Mucosa of stomach (tissue), 1 donor: ENCODE results near the gene ITGB1.

Source experiments
- H3K27me3 ChIP-seq: one replicate; pipeline ENCODE4 v1.7.0; 2013; ENCODE audit warnings: mild to moderate bottlenecking, low read length; ENCODE audit not compliant: control insufficient read depth, insufficient read depth
- H3K36me3 ChIP-seq: one replicate; pipeline ENCODE4 v1.7.0; 2013; ENCODE audit warnings: low read length; ENCODE audit not compliant: control insufficient read depth, insufficient read depth
- H3K4me1 ChIP-seq: one replicate; pipeline ENCODE4 v1.7.0; 2013; ENCODE audit warnings: mild to moderate bottlenecking, low read length; ENCODE audit not compliant: control insufficient read depth, insufficient read depth
- H3K4me3 ChIP-seq: one replicate; pipeline ENCODE4 v1.7.0; 2013; ENCODE audit warnings: low read length
- H3K9ac ChIP-seq: one replicate; pipeline ENCODE4 v1.7.0; 2013; ENCODE audit warnings: mild to moderate bottlenecking, low read length, moderate library complexity
- H3K9me3 ChIP-seq: one replicate; pipeline ENCODE4 v1.7.0; 2013; ENCODE audit warnings: mild to moderate bottlenecking, low read length, moderate library complexity; ENCODE audit not compliant: control insufficient read depth
- donor health status: Pancreatic carcinoma.

The ITGB1 gene

DNA sequence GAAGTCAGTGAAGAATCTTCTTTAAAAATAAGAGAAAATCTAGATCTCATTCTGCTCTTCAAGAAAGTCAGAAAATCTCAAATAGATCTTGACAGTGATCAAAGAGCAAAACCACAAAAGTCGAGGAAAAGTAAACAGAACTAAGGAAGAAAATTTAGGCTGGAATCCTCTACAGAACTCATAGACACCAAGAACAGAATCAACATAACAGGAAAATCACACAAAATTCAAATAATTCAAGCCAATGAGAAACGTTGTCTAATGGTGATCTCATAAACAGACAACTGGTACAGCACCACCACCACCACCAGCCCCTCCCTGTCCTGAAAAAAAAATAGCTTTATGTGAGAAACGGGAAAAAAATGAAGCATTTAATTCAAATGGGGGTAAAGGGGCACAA is 6.9 kb downstream of the ITGB1 start:
- H3K9me3 ChIP-seq = no peaks in the 10 kb centered on the region
- no peaks in the 10 kb centered on the region for H3K27me3 ChIP-seq
- no peak overlapping the region for H3K4me3 ChIP-seq
- H3K9ac ChIP-seq = no peak overlapping the region
- peaks cover 29% of the 10 kb centered on the region for H3K4me1 ChIP-seq
- no peaks in the 10 kb centered on the region for H3K36me3 ChIP-seq

GRCh38 chr10:32950591-32951108 is 7.4 kb downstream of the ITGB1 start:
- peaks cover 26% of the 10 kb centered on the region for H3K4me1 ChIP-seq

GRCh38 chr10:32949221-32949678 is 8.8 kb downstream of the ITGB1 start:
- H3K9ac ChIP-seq = no peak overlapping the region
- no peak overlapping the region for H3K4me3 ChIP-seq
- no peaks in the 10 kb centered on the region for H3K27me3 ChIP-seq
- H3K4me1 ChIP-seq = peaks cover 19% of the 10 kb centered on the region
- no peaks in the 10 kb centered on the region for H3K9me3 ChIP-seq
- no peaks in the 10 kb centered on the region for H3K36me3 ChIP-seq

More at GRCh38 chr10:32950591-32951108, 7.4 kb downstream of the ITGB1 start:
- H3K27me3 ChIP-seq = no peaks in the 10 kb centered on the region
- H3K36me3 ChIP-seq = no peaks in the 10 kb centered on the region
- no peaks in the 10 kb centered on the region for H3K9me3 ChIP-seq
- no peak overlapping the region for H3K9ac ChIP-seq
- no peak overlapping the region for H3K4me3 ChIP-seq

DNA sequence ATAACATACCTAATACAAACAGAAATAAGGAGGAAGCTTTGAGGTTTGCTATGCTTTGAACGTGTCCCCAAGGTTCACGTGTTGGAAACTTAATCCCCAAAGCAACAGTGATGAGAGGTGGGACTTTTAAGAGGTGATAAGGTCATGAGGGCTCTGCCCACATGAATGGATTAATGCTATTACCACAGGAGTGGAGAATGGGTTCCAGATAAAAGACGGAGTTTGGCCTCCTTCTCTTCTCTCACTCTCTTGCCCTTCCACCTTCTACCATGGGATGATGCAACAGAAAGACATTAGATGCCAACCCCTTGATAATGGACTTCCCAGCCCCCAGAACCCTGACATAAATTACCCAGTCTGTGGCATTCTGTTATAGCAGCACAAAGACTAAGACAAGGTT is 9.6 kb downstream of the ITGB1 start:
- Histone ChIP-seq H3K9me3 (no peaks in the 10 kb centered on the region), H3K36me3 (no peaks in the 10 kb centered on the region), H3K4me3 (no peak overlapping the region), H3K4me1 (peaks cover 20% of the 10 kb centered on the region), H3K27me3 (no peaks in the 10 kb centered on the region), H3K9ac (no peak overlapping the region)

- no peaks in the 10 kb centered on the region for H3K27me3 ChIP-seq
- no peaks in the 10 kb centered on the region for H3K36me3 ChIP-seq
- H3K4me1 ChIP-seq = peaks cover 20% of the 10 kb centered on the region
- H3K4me3 ChIP-seq = no peak overlapping the region
- H3K9ac ChIP-seq = no peak overlapping the region
- H3K9me3 ChIP-seq = no peaks in the 10 kb centered on the region
These were observed 10.4 kb downstream of the ITGB1 start for GRCh38 chr10:32947586-32947985.

DNA sequence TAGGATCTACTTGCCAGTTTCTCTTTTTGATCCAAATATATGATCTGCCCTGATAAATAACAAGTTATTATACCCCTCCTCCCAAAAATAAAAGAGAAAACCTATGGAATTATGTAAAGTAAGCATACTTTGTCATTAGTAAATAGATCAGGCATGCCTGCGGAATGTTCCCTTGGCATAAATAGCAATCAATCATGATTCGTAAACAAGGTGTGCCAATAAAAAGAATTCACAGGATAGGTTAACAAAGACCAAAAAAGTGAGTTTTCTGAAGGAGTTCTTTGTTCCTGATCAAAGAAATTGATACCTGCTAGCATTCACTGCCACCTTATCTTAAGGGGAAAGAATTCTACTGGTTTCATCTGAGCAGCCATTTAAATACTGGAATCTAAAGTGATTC is 11.9 kb downstream of the ITGB1 start:
- H3K9ac ChIP-seq = no peak overlapping the region

GRCh38 chr10:32943854-32944661 is 14.0 kb downstream of the ITGB1 start:
- Histone ChIP-seq H3K4me1 (peaks cover 35% of the 10 kb centered on the region), H3K9me3 (no peaks in the 10 kb centered on the region), H3K27me3 (no peaks in the 10 kb centered on the region), H3K9ac (no peak overlapping the region), H3K4me3 (no peak overlapping the region), H3K36me3 (no peaks in the 10 kb centered on the region)

More for the DNA sequence above, 11.9 kb downstream of the ITGB1 start:
- Histone ChIP-seq H3K36me3 (no peaks in the 10 kb centered on the region), H3K9me3 (no peaks in the 10 kb centered on the region), H3K27me3 (no peaks in the 10 kb centered on the region), H3K4me3 (no peak overlapping the region), H3K4me1 (peaks cover 25% of the 10 kb centered on the region)

- Histone ChIP-seq H3K4me1 (peaks cover 42% of the 10 kb centered on the region), H3K4me3 (no peak overlapping the region), H3K36me3 (no peaks in the 10 kb centered on the region), H3K9ac (no peak overlapping the region), H3K27me3 (no peaks in the 10 kb centered on the region), H3K9me3 (no peaks in the 10 kb centered on the region)
These were observed 14.6 kb downstream of the ITGB1 start for GRCh38 chr10:32943395-32943794.

- no peaks in the 10 kb centered on the region for H3K27me3 ChIP-seq
- H3K36me3 ChIP-seq = no peaks in the 10 kb centered on the region
- H3K9me3 ChIP-seq = no peaks in the 10 kb centered on the region
- no peak overlapping the region for H3K9ac ChIP-seq
- no peak overlapping the region for H3K4me3 ChIP-seq
- H3K4me1 ChIP-seq = peaks cover 42% of the 10 kb centered on the region
These were observed 15.9 kb downstream of the ITGB1 start for GRCh38 chr10:32942081-32942480.

- no peak overlapping the region for H3K4me3 ChIP-seq
- H3K9ac ChIP-seq = no peak overlapping the region
- H3K27me3 ChIP-seq = no peaks in the 10 kb centered on the region
- H3K9me3 ChIP-seq = no peaks in the 10 kb centered on the region
- H3K4me1 ChIP-seq = peaks cover 41% of the 10 kb centered on the region
- no peaks in the 10 kb centered on the region for H3K36me3 ChIP-seq
These were observed 16.7 kb downstream of the ITGB1 start for GRCh38 chr10:32941357-32941756.

GRCh38 chr10:32940321-32941301 is 17.4 kb downstream of the ITGB1 start:
- no peak overlapping the region for H3K9ac ChIP-seq
- H3K9me3 ChIP-seq = no peaks in the 10 kb centered on the region
- no peaks in the 10 kb centered on the region for H3K27me3 ChIP-seq
- no peaks in the 10 kb centered on the region for H3K36me3 ChIP-seq
- H3K4me1 ChIP-seq = peaks cover 39% of the 10 kb centered on the region
- H3K4me3 ChIP-seq = no peak overlapping the region
